HepG2 (cell line): ENCODE data around the gene FBXO2. TPM values are rescaled to one million over a fixed set of nuclear protein-coding genes. Genes with fewer than 3 reads are reported as not detected.

Experiments
- ATAC-seq: fragments of 200-7000 bp; cut with Tn5 transposase; 3 replicates; pipeline ENCODE4 v1.9.1; 2020; ENCODE audit warnings: mild to moderate bottlenecking, moderate library complexity
- BruUV-seq: library from RNA; stranded (reverse); fragments of 400-500 nt; replicated peaks from 2 replicates; lab custom pipeline; 2021; lab: Mats Ljungman, UMichigan
- CTCF ChIA-PET: fragments of 300-600 bp; formaldehyde crosslinking; extraction: SDS; loops from one replicate; lab custom pipeline; 2021; ENCODE audit warnings: low total read pairs, inconsistent platforms, low intra/inter-chr PET ratio; lab: Yijun Ruan, JAX
- POLR2A ChIA-PET: fragments of 350-600 bp; sonication (Branson Sonifier 250); formaldehyde crosslinking; loops from one replicate; lab custom pipeline; 2020; ENCODE audit warnings: antibody characterized with exemption, inconsistent platforms; lab: Yijun Ruan, JAX
- DNase-seq: peaks from one replicate; pipeline ENCODE4 v3.0.0-alpha.2; 2015; ENCODE audit warnings: low spot score
- FAIRE-seq: peaks from 3 replicates; lab custom pipeline; 2011; peaks lifted over from hg19 to GRCh38; lab: Jason Lieb, UNC
- H2AFZ ChIP-seq: one replicate; pipeline ENCODE4 v1.6.1; 2011; ENCODE audit warnings: low read length, inconsistent platforms
- H3K27ac ChIP-seq: fragments of 300-600 bp; 3 replicates; pipeline ENCODE4 v1.8.0; 2011; ENCODE audit warnings: mixed run types, mild to moderate bottlenecking, mixed read lengths, low read length, inconsistent platforms; ENCODE audit not compliant: insufficient read depth; ENCODE audit errors: extremely low read length
- H3K27me3 ChIP-seq, 2 experiments: fragments of 200-600 bp in 1 of 2; 2 replicates in 1 of 2; 3 replicates in 1 of 2; pipeline versions ENCODE4 v1.6.0 to v1.8.0; 2011; ENCODE audit warnings: low read length in 2 of 2, mild to moderate bottlenecking in 2 of 2, moderate library complexity in 2 of 2, inconsistent platforms in 1 of 2; ENCODE audit not compliant: insufficient read depth in 2 of 2, control insufficient read depth in 1 of 2
- H3K36me3 ChIP-seq, 2 experiments: fragments of 200-600 bp in 1 of 2; replicated peaks in 1 of 2; 2 replicates in 1 of 2; 3 replicates in 1 of 2; pipeline versions ENCODE4 v1.5.1 to v1.8.0; 2011; ENCODE audit warnings: low read length in 2 of 2, inconsistent platforms in 1 of 2; ENCODE audit not compliant: insufficient read depth in 2 of 2, control insufficient read depth in 1 of 2
- H3K4me1 ChIP-seq: 2 replicates; pipeline ENCODE4 v1.5.1; 2012; ENCODE audit warnings: low read length, inconsistent platforms; ENCODE audit not compliant: insufficient read depth
- H3K4me2 ChIP-seq: 2 replicates; pipeline ENCODE4 v1.6.0; 2011; ENCODE audit warnings: low read depth, low read length, inconsistent platforms
- H3K4me3 ChIP-seq, 3 experiments: fragments of 200-600 bp in 1 of 3; sonication (generic), shearing (Covaris generic) in 1 of 3; replicated peaks in 1 of 3; 2 replicates each; pipeline ENCODE4 v1.5.1; 2011 to 2016; ENCODE audit warnings: low read length in 3 of 3, inconsistent platforms in 2 of 3, low read depth in 2 of 3, mild to moderate bottlenecking in 2 of 3, control low read depth in 1 of 3, mixed read lengths in 1 of 3; ENCODE audit not compliant: insufficient read depth in 1 of 3
- H3K79me2 ChIP-seq: one replicate; pipeline ENCODE4 v1.6.1; 2011; ENCODE audit warnings: low read length, inconsistent platforms; ENCODE audit not compliant: insufficient read depth
- H3K9ac ChIP-seq: 2 replicates; pipeline ENCODE4 v1.6.0; 2011; ENCODE audit warnings: mild to moderate bottlenecking, low read depth, low read length, inconsistent platforms; ENCODE audit not compliant: insufficient read depth
- H3K9me3 ChIP-seq: 2 replicates; pipeline ENCODE4 v1.5.1; 2012; ENCODE audit warnings: mild to moderate bottlenecking, low read length
- H4K20me1 ChIP-seq: 2 replicates; pipeline ENCODE4 v1.6.0; 2011; ENCODE audit warnings: inconsistent platforms, mild to moderate bottlenecking, low read length, moderate library complexity; ENCODE audit not compliant: insufficient read depth
- AGO2 ChIP-seq: fragments of 200-400 bp; formaldehyde crosslinking; optimal IDR thresholded peaks from 2 replicates; pipeline ENCODE3; 2017; ENCODE audit warnings: mild to moderate bottlenecking, low read depth, low read length, moderate library complexity
- CHD2 ChIP-seq: IDR thresholded peaks from 2 replicates; pipeline ENCODE4 v1.6.1; 2011; ENCODE audit warnings: low read depth, low read length, improper control_type of control experiment
- HCFC1 ChIP-seq: fragments of 150-350 bp; IDR thresholded peaks from 2 replicates; pipeline ENCODE4 v1.6.1; 2014; ENCODE audit warnings: low read depth, low read length
- HNRNPLL ChIP-seq: fragments of 200-400 bp; formaldehyde crosslinking; IDR thresholded peaks from 2 replicates; pipeline ENCODE4 v1.6.1; 2017; ENCODE audit warnings: mild to moderate bottlenecking, low read depth, low read length; ENCODE audit not compliant: poor library complexity, severe bottlenecking
- NFKBIZ ChIP-seq: IDR thresholded peaks from 2 replicates; pipeline ENCODE4 v1.6.1; 2018; ENCODE audit warnings: missing genetic modification reagents, missing compliant biosample characterization
- POLR2AphosphoS5 ChIP-seq: IDR thresholded peaks from 2 replicates; pipeline ENCODE4 v1.6.1; 2012; ENCODE audit warnings: low read depth, low read length
- ZNF354B ChIP-seq: sonication (generic); formaldehyde crosslinking; IDR thresholded peaks from 2 replicates; pipeline ENCODE4 v1.8.0; 2022; ENCODE audit warnings: mild to moderate bottlenecking, missing genetic modification reagents
- ZNF713 ChIP-seq: sonication (generic); formaldehyde crosslinking; IDR thresholded peaks from 2 replicates; pipeline ENCODE4 v1.4.0; 2020; ENCODE audit warnings: mild to moderate bottlenecking, missing genetic modification reagents
- ZNF720 ChIP-seq: sonication (generic); formaldehyde crosslinking; IDR thresholded peaks from 2 replicates; pipeline ENCODE4 v1.4.0; 2020; ENCODE audit warnings: missing genetic modification reagents
- WGBS: methylation state at CpG from one replicate; pipeline ENCODE4 v1.1.6; 2017; ENCODE audit warnings: low lambda C conversion rate; 5-methylcytosine and 5-hydroxymethylcytosine counted together
- in situ Hi-C: cut with HindIII; loops from 2 replicates; pipeline ENCODE4 v1.10.0; 2017; ENCODE audit warnings: low pct_unique_long_range_greater_than_20kb; ENCODE audit not compliant: extremely low pct_ligation_motif_present
- intact Hi-C: fragments of 100-400 bp; cut with micrococcal nuclease; formaldehyde crosslinking; loops from one replicate; pipeline ENCODE4 v1.10.0; 2022; ENCODE audit not compliant: unreplicated experiment
- polyA plus RNA-seq, 8 experiments: library from polyadenylated mRNA; depleted of rRNA in 3 of 8; stranded (reverse) in 7 of 8; unstranded in 1 of 8; fragments of >200 nt; fragmentation: Illumina TruSeq in 4 of 8; extraction: Trizol in 4 of 8; gene quantifications; 2 replicates each; pipeline versions ENCODE4 v1.2.1 to v1.2.3, GENCODE V29; 2011 to 2016; ENCODE audit warnings: low read depth in 4 of 8, missing spikeins in 1 of 8, mixed read lengths in 1 of 8; ENCODE audit not compliant: insufficient read depth in 1 of 8
- total RNA-seq, 5 experiments: library from RNA; depleted of rRNA; stranded (reverse); fragments of >200 nt; fragmentation: Illumina TruSeq; extraction: Trizol; gene quantifications; 2 replicates each; pipeline ENCODE4 v1.2.3, GENCODE V29; 2016; ENCODE audit warnings: low read depth in 1 of 5
- TF ChIP-seq, protein P1 (sequence below): sonication (generic); formaldehyde crosslinking; IDR thresholded peaks from 2 replicates; pipeline ENCODE4 v1.5.0; 2020; ENCODE audit warnings: mild to moderate bottlenecking, missing genetic modification reagents, moderate library complexity
- TF ChIP-seq, protein P2 (sequence below): sonication (generic); formaldehyde crosslinking; IDR thresholded peaks from 2 replicates; pipeline ENCODE4 v1.5.1; 2020; ENCODE audit warnings: mild to moderate bottlenecking, missing genetic modification reagents, moderate library complexity
- TF ChIP-seq, protein P3 (sequence below): sonication (generic); formaldehyde crosslinking; IDR thresholded peaks from 2 replicates; pipeline ENCODE4 v1.4.0; 2020; ENCODE audit warnings: mild to moderate bottlenecking, missing genetic modification reagents
- TF ChIP-seq, protein P4 (sequence below): sonication (generic); formaldehyde crosslinking; IDR thresholded peaks from 2 replicates; pipeline ENCODE4 v1.4.0; 2020; ENCODE audit warnings: missing genetic modification reagents

Gene FBXO2
- total and polyA plus RNA-seq, 2 of the 13 experiments (the other 11 are each of a cell fraction or from before 2014, with no cell fraction given), result 79.3 to 112 TPM

DNA sequence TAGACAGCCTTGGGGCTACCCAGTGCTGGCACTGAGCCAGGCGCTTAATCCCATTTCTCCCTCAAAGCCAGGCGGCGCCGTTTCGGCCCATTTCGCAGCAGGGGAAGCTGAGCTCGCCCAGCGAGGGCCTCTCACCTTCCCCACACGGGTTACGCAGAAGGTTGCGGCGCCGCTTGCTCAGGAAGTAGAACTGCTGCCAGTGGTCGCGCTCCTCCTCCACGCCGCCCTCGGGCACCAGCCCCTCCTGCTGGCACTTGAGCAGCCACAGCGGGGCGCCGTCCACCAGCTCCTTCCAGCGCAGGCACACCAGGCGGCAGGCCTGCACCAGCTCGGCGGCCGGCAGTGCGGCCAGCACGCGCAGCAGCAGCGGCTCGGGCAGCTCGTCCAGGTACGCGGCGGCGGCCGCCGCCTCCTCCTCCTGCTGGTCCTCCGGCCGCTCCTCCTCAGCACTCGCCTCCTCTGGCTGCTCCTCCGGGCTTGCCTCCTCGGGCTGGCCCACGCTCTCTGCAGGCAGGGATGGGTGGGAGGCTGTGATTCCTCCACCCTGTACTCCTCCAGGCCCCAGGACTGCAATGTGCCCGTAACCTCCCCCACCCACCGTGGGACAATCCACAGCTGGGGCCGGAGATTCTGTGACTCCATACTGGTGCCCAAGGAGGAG lies 3.8 kb downstream of the FBXO2 start:
- Histone ChIP-seq H3K9me3 (no peaks in the 10 kb centered on the region), H3K9ac (no peak overlapping the region), H3K27me3 (no peaks in the 10 kb centered on the region), H3K4me2 (no peak overlapping the region), H3K27ac (no peak overlapping the region), H4K20me1 (peaks cover 11% of the 10 kb centered on the region), H3K79me2 (peaks cover 20% of the 10 kb centered on the region), H2AFZ (no peak overlapping the region), H3K36me3 (peaks cover 0 to 2% of the 10 kb centered on the region in 2 experiments; a peak in 1 of 5 replicates), H3K4me3 (no peak overlapping the region), H3K4me1 (peaks cover 66% of the 10 kb centered on the region)
- ChIA-PET POLR2A (no interaction called here), CTCF (no interaction called here)
- no TSS peak for BruUV-seq
- intact Hi-C loops, result loop anchor here (5.0 kb wide), 2 partner anchors 67 to 152 kb away; no protein-coding TSS in a partner anchor
- no peak for ATAC-seq
- DNase-seq, result no peak
- WGBS, result 97% methylated on average over 44 of the region's 47 CpGs
- in situ Hi-C loops, result no loop called here
- no peak for FAIRE-seq
- no peak for TF ChIP-seq ZNF713 (CRISPR knock-in tag)
- TF ChIP-seq, protein P1, sequence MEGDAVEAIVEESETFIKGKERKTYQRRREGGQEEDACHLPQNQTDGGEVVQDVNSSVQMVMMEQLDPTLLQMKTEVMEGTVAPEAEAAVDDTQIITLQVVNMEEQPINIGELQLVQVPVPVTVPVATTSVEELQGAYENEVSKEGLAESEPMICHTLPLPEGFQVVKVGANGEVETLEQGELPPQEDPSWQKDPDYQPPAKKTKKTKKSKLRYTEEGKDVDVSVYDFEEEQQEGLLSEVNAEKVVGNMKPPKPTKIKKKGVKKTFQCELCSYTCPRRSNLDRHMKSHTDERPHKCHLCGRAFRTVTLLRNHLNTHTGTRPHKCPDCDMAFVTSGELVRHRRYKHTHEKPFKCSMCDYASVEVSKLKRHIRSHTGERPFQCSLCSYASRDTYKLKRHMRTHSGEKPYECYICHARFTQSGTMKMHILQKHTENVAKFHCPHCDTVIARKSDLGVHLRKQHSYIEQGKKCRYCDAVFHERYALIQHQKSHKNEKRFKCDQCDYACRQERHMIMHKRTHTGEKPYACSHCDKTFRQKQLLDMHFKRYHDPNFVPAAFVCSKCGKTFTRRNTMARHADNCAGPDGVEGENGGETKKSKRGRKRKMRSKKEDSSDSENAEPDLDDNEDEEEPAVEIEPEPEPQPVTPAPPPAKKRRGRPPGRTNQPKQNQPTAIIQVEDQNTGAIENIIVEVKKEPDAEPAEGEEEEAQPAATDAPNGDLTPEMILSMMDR (CRISPR knock-in tag), result peak; percentile 32; the same call in 1 of the 2 replicates
- TF ChIP-seq ZNF720 (CRISPR knock-in tag), result no peak
- TF ChIP-seq AGO2, result peak; percentile 90
- TF ChIP-seq HNRNPLL, result peak; percentile 24
- TF ChIP-seq ZNF354B (CRISPR knock-in tag), result no peak
- no peak for TF ChIP-seq CHD2
- TF ChIP-seq, protein P2, sequence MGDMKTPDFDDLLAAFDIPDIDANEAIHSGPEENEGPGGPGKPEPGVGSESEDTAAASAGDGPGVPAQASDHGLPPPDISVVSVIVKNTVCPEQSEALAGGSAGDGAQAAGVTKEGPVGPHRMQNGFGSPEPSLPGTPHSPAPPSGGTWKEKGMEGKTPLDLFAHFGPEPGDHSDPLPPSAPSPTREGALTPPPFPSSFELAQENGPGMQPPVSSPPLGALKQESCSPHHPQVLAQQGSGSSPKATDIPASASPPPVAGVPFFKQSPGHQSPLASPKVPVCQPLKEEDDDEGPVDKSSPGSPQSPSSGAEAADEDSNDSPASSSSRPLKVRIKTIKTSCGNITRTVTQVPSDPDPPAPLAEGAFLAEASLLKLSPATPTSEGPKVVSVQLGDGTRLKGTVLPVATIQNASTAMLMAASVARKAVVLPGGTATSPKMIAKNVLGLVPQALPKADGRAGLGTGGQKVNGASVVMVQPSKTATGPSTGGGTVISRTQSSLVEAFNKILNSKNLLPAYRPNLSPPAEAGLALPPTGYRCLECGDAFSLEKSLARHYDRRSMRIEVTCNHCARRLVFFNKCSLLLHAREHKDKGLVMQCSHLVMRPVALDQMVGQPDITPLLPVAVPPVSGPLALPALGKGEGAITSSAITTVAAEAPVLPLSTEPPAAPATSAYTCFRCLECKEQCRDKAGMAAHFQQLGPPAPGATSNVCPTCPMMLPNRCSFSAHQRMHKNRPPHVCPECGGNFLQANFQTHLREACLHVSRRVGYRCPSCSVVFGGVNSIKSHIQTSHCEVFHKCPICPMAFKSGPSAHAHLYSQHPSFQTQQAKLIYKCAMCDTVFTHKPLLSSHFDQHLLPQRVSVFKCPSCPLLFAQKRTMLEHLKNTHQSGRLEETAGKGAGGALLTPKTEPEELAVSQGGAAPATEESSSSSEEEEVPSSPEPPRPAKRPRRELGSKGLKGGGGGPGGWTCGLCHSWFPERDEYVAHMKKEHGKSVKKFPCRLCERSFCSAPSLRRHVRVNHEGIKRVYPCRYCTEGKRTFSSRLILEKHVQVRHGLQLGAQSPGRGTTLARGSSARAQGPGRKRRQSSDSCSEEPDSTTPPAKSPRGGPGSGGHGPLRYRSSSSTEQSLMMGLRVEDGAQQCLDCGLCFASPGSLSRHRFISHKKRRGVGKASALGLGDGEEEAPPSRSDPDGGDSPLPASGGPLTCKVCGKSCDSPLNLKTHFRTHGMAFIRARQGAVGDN (CRISPR knock-in tag), result peak; percentile 21; the same call in 1 of the 2 replicates
- no peak for TF ChIP-seq NFKBIZ (CRISPR knock-in tag)
- no peak for TF ChIP-seq POLR2AphosphoS5
- TF ChIP-seq HCFC1, result no peak
- TF ChIP-seq, protein P3, sequence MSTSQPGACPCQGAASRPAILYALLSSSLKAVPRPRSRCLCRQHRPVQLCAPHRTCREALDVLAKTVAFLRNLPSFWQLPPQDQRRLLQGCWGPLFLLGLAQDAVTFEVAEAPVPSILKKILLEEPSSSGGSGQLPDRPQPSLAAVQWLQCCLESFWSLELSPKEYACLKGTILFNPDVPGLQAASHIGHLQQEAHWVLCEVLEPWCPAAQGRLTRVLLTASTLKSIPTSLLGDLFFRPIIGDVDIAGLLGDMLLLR (CRISPR knock-in tag), result no peak
- TF ChIP-seq, protein P4, sequence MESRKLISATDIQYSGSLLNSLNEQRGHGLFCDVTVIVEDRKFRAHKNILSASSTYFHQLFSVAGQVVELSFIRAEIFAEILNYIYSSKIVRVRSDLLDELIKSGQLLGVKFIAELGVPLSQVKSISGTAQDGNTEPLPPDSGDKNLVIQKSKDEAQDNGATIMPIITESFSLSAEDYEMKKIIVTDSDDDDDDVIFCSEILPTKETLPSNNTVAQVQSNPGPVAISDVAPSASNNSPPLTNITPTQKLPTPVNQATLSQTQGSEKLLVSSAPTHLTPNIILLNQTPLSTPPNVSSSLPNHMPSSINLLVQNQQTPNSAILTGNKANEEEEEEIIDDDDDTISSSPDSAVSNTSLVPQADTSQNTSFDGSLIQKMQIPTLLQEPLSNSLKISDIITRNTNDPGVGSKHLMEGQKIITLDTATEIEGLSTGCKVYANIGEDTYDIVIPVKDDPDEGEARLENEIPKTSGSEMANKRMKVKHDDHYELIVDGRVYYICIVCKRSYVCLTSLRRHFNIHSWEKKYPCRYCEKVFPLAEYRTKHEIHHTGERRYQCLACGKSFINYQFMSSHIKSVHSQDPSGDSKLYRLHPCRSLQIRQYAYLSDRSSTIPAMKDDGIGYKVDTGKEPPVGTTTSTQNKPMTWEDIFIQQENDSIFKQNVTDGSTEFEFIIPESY (CRISPR knock-in tag), result peak; percentile 77
